Gastroesophageal sphincter (tissue), 3 donors: ENCODE measurements around the gene GCK.

ENCODE experiments used
- POLR2A ChIP-seq, 2 donors: fragments of 450-650 bp; IDR thresholded peaks; one replicate each; pipeline ENCODE4 v1.6.1; 2017; ENCODE audit warnings: antibody characterized with exemption in 2 of 2, mild to moderate bottlenecking in 2 of 2, moderate library complexity in 1 of 2
- TF ChIP-seq, protein P1 (sequence below), 4 experiments: fragments of 200-600 bp in 2 of 4; fragments of 450-650 bp in 2 of 4; sonication (generic) in 1 of 4; IDR thresholded peaks; one replicate each; pipeline ENCODE4 v1.5.1; 2017 to 2019; ENCODE audit warnings: antibody characterized with exemption in 4 of 4, mild to moderate bottlenecking in 2 of 4, moderate library complexity in 2 of 4

DNA sequence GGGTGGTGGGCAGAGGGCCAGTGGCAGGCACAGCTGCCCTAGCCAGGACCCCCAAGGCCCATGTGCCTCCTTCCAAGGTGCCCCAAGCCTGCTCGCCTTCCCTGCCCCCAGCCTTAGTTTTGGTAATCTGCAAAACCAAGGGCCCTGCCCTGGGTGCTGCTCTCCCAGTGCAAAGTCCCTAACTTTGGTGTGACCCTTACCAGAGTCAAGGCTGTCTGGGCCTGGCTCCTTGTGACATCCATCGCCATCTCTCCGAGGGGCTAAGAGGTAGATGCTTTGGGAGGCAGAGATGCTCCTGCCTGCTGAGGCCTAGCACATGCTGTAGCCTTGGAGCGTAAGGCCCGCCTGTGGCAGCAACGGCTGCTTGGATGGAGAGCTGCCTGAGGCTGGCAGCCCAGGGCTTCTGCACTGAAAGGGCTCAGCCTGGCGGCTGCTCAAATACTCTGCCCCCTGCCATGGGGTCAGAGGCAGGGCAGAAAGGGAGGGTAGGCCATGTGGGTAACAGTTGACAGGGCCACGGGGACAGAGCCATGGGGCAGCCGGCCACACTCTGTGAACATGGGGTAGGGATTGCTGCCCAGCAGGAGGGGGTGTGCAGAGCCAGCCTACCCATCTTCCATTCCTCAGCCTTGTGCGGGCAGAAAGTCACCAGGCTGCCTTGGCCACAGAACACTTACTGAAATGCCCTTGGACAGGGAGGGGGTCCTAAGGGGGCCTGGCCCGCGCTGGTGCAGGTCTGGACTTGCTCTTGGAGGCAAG is 30.2 kb downstream of the GCK start:
- TF ChIP-seq, protein P1, sequence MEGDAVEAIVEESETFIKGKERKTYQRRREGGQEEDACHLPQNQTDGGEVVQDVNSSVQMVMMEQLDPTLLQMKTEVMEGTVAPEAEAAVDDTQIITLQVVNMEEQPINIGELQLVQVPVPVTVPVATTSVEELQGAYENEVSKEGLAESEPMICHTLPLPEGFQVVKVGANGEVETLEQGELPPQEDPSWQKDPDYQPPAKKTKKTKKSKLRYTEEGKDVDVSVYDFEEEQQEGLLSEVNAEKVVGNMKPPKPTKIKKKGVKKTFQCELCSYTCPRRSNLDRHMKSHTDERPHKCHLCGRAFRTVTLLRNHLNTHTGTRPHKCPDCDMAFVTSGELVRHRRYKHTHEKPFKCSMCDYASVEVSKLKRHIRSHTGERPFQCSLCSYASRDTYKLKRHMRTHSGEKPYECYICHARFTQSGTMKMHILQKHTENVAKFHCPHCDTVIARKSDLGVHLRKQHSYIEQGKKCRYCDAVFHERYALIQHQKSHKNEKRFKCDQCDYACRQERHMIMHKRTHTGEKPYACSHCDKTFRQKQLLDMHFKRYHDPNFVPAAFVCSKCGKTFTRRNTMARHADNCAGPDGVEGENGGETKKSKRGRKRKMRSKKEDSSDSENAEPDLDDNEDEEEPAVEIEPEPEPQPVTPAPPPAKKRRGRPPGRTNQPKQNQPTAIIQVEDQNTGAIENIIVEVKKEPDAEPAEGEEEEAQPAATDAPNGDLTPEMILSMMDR (IDR thresholded peaks at IDR 0.05) = no peak
- no peak for TF ChIP-seq POLR2A (IDR thresholded peaks at IDR 0.05)
